Coronary artery (tissue), 2 donors: Measurements from ENCODE around the gene FBLN2.

Experiments
- DNase-seq: peaks from one replicate; pipeline ENCODE4 v3.0.0-alpha.2; 2017; ENCODE audit warnings: low spot score
- H3K27ac ChIP-seq, 2 donors: fragments of 200-600 bp; sonication (generic); one replicate each; pipeline ENCODE4 v1.5.1; 2016 to 2019
- H3K4me3 ChIP-seq: fragments of 200-600 bp; sonication (generic); 2 replicates; pipeline ENCODE4 v1.5.1; 2016; ENCODE audit warnings: mild to moderate bottlenecking, moderate library complexity
- TF ChIP-seq, protein P1 (sequence below): fragments of 200-600 bp; sonication (generic); IDR thresholded peaks from one replicate; pipeline ENCODE4 v1.5.1; 2019; ENCODE audit warnings: antibody characterized with exemption

The FBLN2 gene

DNA sequence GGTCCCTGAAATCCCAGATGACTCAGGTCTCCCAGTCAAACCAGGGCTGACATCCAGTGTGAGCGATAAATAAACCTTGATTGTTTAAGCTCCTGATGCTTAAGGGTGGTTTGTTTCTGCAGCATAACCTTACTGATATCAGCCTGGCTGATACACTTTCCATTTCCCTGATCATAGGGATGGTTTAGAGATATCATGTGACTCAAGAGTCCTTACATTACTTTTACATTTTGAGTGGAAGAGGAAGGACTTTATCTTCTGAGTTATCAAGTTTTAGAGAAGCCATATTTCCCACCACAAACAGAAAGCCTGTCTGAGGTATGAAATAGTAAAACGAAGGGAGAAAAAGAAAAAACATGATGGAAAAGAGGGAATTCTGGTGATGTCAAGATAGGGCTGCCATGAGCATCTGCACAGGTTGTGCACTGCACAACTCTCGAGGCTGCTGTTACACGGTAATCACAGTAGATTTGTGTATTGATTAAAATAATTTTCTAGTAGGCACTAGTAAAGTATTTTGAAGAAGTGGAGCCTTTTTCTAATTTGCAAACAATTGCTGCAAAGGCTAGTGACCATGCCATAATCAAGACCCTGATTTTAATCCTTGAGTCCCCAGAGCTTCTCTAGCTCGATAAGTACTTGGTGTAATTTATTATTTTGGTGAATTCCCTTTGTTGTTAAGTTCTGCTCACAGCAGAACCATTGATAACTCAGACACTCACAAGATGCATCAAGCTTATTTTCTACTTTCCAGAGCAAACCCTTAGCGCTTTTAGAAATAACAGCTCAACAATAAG lies 34.1 kb upstream of the FBLN2 start:
- TF ChIP-seq, protein P1, sequence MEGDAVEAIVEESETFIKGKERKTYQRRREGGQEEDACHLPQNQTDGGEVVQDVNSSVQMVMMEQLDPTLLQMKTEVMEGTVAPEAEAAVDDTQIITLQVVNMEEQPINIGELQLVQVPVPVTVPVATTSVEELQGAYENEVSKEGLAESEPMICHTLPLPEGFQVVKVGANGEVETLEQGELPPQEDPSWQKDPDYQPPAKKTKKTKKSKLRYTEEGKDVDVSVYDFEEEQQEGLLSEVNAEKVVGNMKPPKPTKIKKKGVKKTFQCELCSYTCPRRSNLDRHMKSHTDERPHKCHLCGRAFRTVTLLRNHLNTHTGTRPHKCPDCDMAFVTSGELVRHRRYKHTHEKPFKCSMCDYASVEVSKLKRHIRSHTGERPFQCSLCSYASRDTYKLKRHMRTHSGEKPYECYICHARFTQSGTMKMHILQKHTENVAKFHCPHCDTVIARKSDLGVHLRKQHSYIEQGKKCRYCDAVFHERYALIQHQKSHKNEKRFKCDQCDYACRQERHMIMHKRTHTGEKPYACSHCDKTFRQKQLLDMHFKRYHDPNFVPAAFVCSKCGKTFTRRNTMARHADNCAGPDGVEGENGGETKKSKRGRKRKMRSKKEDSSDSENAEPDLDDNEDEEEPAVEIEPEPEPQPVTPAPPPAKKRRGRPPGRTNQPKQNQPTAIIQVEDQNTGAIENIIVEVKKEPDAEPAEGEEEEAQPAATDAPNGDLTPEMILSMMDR: no peak
- DNase-seq: no peak
- H3K27ac ChIP-seq: peak overlapping the region in 1 of 2 donors; percentile 80
- no peak overlapping the region for H3K4me3 ChIP-seq

DNA sequence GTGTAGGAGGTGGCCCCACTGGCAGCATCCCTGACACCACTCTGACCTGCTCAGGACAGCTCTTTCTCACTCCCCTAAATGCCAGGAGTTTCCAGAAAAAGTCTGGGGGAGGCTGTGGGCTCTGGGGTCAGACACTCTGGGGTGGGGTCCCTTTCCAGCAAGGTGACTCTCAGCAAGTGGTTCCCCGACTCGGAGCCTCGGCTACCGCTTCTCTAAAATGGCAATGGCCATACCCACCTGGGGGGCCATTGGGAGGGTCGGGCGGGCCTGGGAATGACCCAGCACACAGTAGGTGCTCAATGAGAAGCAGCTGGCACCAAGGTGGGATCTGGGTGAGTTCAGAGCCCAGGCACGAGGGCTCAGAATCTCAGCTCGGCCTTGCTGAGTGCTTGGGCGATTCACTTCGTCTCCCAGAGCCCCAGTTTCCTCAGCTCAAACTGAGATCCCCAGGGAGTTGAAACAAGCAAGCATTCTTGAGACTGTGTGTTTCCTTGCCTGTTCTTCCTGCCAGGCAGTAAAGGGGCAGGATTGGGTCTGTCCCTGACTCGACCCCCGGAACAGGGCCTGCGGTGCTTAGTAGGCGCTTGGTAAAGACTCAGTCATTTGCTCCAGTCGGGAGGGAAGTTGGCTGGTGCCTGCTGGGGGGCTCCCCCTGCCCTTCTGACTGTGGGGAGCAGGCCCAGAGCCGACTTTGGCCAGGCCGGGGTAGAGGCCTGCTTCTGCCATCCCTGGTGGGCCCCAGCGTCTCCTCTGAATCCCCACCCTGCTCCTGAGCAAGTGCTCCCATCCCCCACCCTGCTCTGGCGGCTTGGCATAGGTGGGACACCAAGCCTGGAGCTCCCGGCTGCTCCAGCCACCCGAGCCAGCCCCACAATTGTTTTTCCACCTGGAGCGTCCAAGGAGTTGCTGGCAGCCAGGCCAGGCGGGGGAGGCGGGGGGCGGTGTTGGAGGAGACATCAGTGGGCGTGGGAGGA lies 32.9 kb upstream of the FBLN2 start:
- no peak for DNase-seq
- TF ChIP-seq, protein P1: no peak
- H3K27ac ChIP-seq: peak overlapping the region; percentile 4 to 80
- no peak overlapping the region for H3K4me3 ChIP-seq

DNA sequence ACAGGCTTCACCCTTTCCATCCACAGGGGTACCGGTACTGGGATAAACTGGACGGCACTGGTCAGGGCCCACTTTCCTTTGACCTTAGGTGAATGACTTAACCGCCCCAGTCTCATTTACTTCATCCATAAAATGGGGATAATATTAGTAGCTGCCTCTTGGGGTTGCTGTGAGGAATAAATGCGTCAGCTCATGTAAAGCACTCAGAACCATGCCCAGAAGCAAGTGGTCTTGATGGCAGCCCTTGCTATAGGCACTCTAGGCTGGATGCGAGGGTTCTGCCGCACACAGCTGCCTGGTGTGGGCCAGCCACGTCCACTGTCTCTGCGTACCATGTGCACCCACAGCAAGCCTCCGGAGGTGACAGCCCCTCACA lies 32.2 kb upstream of the FBLN2 start:
- Histone ChIP-seq H3K4me3 (no peak overlapping the region), H3K27ac (peak overlapping the region; percentile 4 to 80)
- DNase-seq: no peak
- TF ChIP-seq, protein P1: no peak

DNA sequence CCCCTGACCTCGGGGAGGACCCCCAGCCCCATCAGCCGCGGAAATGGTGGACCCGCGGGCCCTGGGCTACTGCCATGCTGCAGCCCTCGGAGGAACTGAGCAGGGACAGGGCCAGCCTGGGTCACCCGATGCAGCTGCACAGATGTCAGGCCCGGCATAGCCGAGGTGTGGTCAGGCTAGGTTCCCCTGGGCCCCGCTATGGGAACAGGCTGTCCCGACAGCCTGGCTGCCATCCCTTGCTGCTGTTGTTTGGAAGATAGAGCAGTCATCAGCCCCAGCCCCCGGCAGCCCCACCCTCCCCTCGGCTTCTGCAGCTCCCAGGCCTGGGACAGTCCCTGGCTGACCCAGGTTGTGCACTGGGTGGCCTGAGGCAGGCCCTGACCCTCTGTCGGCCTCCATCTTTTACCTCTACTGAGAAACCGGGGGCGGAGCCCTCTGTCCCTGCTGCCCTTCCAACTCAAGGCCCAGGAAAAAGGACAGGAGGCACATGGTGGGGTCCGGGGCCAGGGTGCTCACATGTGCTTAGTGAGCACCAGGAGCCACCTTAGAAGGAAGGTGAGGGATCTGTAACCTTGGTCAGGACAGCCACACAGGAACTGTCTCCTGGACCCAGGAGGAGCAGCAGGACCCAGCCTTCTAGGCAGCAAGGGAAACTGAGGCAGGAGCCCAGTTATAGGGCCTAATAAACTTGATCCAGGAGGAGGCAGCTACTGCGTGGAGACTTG lies 31.5 kb upstream of the FBLN2 start:
- Histone ChIP-seq H3K27ac (peak overlapping the region; percentile 60 to 80), H3K4me3 (no peak overlapping the region)
- DNase-seq: peak; percentile 86
- TF ChIP-seq, protein P1: no peak

DNA sequence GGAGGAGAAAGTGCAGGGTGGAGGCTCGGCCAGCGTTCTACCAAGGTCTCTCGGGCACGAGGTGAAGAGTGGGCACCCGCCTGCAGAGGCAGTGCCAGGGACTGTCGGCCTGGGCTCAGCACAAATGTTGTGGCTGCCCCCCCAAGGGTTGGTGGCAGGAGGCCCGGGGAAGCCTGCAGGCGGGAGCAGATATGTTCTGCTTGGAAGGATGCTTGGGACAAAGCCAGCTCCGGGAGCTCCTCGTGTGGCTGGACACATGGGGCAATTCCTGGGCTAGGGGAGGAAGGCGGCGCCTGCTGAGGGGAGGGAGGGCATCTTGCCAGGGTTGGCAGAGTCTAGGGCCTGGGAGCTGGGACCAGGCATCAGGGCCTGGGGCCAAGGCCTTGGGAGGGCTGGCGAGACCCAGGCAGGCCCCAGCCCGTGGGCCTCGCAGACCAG lies 30.4 kb upstream of the FBLN2 start:
- TF ChIP-seq, protein P1: no peak
- H3K27ac ChIP-seq: peak overlapping the region; percentile 60 to 80
- DNase-seq: no peak
- H3K4me3 ChIP-seq: no peak overlapping the region

DNA sequence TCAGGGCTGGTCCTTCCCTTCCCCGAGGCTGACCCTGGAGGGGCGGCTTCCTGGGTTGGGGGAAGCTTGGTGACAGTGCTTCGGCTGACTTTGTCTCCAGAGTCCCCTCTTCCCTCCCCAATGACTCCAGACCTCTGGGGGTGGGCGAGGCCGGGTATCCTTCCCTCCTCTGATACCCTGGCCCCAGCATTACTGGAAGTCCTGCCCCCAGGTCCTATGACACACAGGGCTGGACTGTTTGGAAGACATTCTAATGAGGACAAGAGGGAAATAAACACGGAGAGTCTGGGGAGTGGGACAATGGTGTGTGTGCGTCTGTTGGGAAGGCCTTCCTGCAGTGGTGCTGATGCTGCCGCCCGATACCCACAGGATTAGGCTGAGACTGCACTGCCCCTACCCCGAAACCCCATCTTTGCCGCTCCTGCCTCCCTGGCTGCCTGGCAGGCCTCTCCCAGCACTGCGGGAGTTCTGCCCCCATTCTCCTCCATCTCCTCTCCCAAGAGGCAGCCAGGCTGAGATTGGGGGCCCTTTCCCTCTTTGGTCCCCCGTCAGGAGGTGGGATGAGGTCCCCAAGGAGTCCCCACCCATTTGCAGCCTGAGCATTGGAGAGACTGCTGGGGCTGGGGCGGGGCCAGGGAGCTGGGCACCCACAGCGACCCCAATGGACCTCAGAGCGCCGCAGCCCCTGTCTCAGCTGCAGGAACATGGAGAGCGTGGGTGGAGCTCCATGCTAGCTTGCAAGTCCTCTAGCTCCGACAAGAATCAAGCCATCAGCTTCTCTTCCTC lies 29.7 kb upstream of the FBLN2 start:
- TF ChIP-seq, protein P1: no peak
- Histone ChIP-seq H3K4me3 (no peak overlapping the region), H3K27ac (peak overlapping the region; percentile 60 to 80)
- DNase-seq: no peak
